Measurements from ENCODE around the gene GPR152.

GPR152 gene

DNA sequence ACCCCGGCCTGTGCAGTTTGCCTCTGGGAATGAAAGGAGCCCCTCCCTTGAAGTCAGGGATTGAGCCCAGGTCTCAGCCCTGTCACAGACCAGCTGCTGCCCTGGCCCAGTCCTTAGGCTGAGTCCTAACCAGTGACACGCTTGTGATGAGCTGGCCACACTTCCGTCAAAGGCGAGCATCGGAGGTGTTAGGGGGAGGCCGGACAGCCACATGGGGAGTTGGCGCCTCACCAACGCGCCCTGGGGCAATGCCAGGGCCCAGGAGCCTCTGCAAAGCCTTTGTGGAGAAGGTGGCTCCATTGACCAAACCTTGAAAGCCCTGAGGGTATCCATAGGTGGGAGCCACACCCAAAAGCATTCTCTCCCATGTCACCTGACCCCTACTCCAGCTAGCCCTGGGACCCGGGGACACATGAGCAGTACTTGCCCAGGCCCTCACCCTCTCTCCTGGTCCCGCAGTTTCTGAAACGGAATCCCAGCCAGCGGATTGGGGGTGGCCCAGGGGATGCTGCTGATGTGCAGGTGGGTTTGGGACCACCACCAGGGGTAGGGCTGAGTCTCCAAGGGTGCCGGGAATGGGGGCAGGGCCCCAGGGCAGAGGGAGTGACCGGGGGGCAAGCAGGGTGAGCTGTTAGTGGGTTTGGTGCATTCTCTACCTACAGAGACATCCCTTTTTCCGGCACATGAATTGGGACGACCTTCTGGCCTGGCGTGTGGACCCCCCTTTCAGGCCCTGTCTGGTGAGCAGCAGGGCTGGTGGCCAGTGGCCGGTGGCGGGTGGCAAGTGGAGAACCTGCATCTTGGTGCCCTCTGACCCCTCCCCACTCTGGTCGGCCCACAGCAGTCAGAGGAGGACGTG lies 18.8 kb downstream of the GPR152 start:
- TF ChIP-seq EZH2phosphoT487 (IDR thresholded peaks at IDR 0.05; ENCODE audit: low read length) = no peak
- TF ChIP-seq EZH2 (optimal IDR thresholded peaks at IDR 0.05; ENCODE audit: low read depth, low read length) = no peak
- TF ChIP-seq, protein P1, sequence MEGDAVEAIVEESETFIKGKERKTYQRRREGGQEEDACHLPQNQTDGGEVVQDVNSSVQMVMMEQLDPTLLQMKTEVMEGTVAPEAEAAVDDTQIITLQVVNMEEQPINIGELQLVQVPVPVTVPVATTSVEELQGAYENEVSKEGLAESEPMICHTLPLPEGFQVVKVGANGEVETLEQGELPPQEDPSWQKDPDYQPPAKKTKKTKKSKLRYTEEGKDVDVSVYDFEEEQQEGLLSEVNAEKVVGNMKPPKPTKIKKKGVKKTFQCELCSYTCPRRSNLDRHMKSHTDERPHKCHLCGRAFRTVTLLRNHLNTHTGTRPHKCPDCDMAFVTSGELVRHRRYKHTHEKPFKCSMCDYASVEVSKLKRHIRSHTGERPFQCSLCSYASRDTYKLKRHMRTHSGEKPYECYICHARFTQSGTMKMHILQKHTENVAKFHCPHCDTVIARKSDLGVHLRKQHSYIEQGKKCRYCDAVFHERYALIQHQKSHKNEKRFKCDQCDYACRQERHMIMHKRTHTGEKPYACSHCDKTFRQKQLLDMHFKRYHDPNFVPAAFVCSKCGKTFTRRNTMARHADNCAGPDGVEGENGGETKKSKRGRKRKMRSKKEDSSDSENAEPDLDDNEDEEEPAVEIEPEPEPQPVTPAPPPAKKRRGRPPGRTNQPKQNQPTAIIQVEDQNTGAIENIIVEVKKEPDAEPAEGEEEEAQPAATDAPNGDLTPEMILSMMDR (IDR thresholded peaks at IDR 0.05; ENCODE audit: low read length) = no peak
- H3K27ac ChIP-seq (ENCODE audit: low read length) = no peak overlapping the region
- no peaks in the 10 kb centered on the region for H4K20me1 ChIP-seq (ENCODE audit: insufficient read depth, low read length)

DNA sequence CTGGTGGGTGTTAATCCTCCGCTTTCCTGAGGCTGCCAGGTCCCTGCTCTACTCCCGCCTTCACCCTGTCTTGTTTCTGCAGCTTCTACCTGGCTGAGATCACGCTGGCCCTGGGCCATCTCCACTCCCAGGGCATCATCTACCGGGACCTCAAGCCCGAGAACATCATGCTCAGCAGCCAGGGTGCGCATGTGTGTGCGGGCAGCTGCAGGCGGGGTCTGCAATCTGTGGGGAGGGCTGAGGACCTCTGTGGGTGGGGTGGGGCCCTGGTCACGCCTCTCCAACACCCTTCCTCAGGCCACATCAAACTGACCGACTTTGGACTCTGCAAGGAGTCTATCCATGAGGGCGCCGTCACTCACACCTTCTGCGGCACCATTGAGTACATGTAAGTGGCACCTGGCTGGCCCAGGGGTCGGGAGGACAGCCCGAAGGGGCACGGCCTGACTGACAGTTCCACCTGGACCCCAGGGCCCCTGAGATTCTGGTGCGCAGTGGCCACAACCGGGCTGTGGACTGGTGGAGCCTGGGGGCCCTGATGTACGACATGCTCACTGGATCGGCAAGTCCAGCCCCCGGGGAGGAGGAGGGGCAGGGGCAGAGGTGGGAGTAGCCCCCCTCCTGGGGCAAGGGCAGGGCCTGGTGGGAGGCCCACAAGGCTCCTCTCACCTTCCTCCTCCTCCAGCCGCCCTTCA lies 19.7 kb downstream of the GPR152 start:
- H4K20me1 ChIP-seq (ENCODE audit: insufficient read depth, low read length) = no peaks in the 10 kb centered on the region
- peaks cover 33% of the 10 kb centered on the region for H3K79me2 ChIP-seq (ENCODE audit: low read length)
- H2AFZ ChIP-seq (ENCODE audit: low read length) = no peak overlapping the region
- no peaks in the 10 kb centered on the region; the same call in 1 of the 2 replicates for H3K36me3 ChIP-seq (replicated peaks; ENCODE audit: insufficient read depth, low read length)
- H3K4me1 ChIP-seq (ENCODE audit: low read length) = peaks cover 4% of the 10 kb centered on the region
- H3F3A ChIP-seq (ENCODE audit: insufficient read depth, low read length) = peaks cover 2% of the 10 kb centered on the region; the same call in 1 of the 2 replicates
- no peak overlapping the region for H3K9ac ChIP-seq (ENCODE audit: low read length)
- no peak overlapping the region for H3K27ac ChIP-seq (ENCODE audit: low read length)
- no peak overlapping the region for H3K4me2 ChIP-seq (ENCODE audit: low read depth, low read length)
- H3K9me3 ChIP-seq (replicated peaks; ENCODE audit: insufficient read depth, low read length) = no peaks in the 10 kb centered on the region
- TF ChIP-seq, protein P1 (IDR thresholded peaks at IDR 0.05; ENCODE audit: low read length) = no peak
- H3K27me3 ChIP-seq (replicated peaks; ENCODE audit: insufficient read depth, low read length) = no peaks in the 10 kb centered on the region
- no peak for DNase-seq
- no peaks in the 10 kb centered on the region for H3K9me2 ChIP-seq (replicated peaks; ENCODE audit: insufficient read depth, low read length)
- no peak overlapping the region for H3K4me3 ChIP-seq (ENCODE audit: low read length)

More for the DNA sequence above, 18.8 kb downstream of the GPR152 start:
- H3K36me3 ChIP-seq (replicated peaks; ENCODE audit: insufficient read depth, low read length) = no peaks in the 10 kb centered on the region; the same call in 1 of the 2 replicates
- H3F3A ChIP-seq (ENCODE audit: insufficient read depth, low read length) = no peaks in the 10 kb centered on the region
- no peak for DNase-seq
- peaks cover 4% of the 10 kb centered on the region for H3K4me1 ChIP-seq (ENCODE audit: low read length)
- no peaks in the 10 kb centered on the region for H3K9me2 ChIP-seq (replicated peaks; ENCODE audit: insufficient read depth, low read length)
- H3K9me3 ChIP-seq (replicated peaks; ENCODE audit: insufficient read depth, low read length) = no peaks in the 10 kb centered on the region
- no peak overlapping the region for H3K4me2 ChIP-seq (ENCODE audit: low read depth, low read length)
- no peaks in the 10 kb centered on the region for H3K27me3 ChIP-seq (replicated peaks; ENCODE audit: insufficient read depth, low read length)
- no peak overlapping the region for H3K4me3 ChIP-seq (ENCODE audit: low read length)
- no peak overlapping the region for H2AFZ ChIP-seq (ENCODE audit: low read length)
- no peak overlapping the region for H3K9ac ChIP-seq (ENCODE audit: low read length)
- peaks cover 28% of the 10 kb centered on the region for H3K79me2 ChIP-seq (ENCODE audit: low read length)

DNA sequence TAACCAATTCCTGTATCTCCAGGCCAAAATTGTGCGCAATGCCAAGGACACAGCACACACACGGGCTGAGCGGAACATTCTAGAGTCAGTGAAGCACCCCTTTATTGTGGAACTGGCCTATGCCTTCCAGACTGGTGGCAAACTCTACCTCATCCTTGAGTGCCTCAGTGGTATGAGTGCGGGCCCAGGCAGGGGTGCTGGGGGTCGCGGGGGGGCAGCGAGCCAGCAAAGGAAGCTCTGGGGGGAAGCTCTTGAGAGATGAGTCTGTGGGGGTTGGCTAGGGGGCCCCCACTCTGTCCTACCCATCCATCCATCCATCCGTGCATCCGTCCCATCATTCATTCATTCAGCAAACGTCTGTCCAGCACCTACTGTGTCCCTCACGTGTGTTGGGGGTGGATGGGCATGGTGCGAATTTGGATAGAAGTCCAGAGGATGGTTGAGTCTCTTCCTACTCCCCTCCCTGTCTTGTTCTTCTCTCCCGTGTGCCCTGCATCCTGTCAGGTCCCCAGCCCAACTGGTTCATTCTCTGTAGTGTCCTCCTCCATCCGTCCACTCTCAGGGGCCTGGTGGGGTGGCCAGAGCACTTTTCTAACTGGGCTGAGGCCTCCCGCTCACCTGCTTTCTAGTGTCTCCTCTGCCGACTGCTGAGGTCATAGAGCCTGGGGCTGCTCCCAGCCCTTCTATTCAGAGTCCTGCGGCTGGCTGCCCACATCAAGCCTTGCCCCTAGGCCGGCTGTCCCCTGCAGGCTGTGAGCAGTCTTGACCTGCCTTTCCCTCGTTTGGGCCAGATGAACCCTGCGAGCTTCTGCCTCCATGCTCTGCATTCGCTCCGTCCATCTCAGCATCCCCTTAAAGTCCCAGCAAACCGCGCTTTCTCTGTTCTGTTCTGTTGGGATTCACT lies 20.9 kb downstream of the GPR152 start:
- H3K4me1 ChIP-seq (ENCODE audit: low read length) = peaks cover 4% of the 10 kb centered on the region

More for the DNA sequence above, 20.9 kb downstream of the GPR152 start:
- no peaks in the 10 kb centered on the region; the same call in 1 of the 2 replicates for H3K36me3 ChIP-seq (replicated peaks; ENCODE audit: insufficient read depth, low read length)
- H3K4me2 ChIP-seq (ENCODE audit: low read depth, low read length) = no peak overlapping the region
- no peak overlapping the region for H3K4me3 ChIP-seq (ENCODE audit: low read length)
- H3K79me2 ChIP-seq (ENCODE audit: low read length) = peaks cover 33% of the 10 kb centered on the region
- peaks cover 4% of the 10 kb centered on the region; the same call in 1 of the 2 replicates for H3F3A ChIP-seq (ENCODE audit: insufficient read depth, low read length)
- TF ChIP-seq EZH2phosphoT487 (IDR thresholded peaks at IDR 0.05; ENCODE audit: low read length) (no peak), EZH2 (optimal IDR thresholded peaks at IDR 0.05; ENCODE audit: low read depth, low read length) (no peak)
- TF ChIP-seq, protein P1 (IDR thresholded peaks at IDR 0.05; ENCODE audit: low read length) = no peak
- no peak overlapping the region for H3K27ac ChIP-seq (ENCODE audit: low read length)
- no peak overlapping the region for H2AFZ ChIP-seq (ENCODE audit: low read length)
- H3K9me3 ChIP-seq (replicated peaks; ENCODE audit: insufficient read depth, low read length) = no peaks in the 10 kb centered on the region
- H3K27me3 ChIP-seq (replicated peaks; ENCODE audit: insufficient read depth, low read length) = no peaks in the 10 kb centered on the region
- H4K20me1 ChIP-seq (ENCODE audit: insufficient read depth, low read length) = no peaks in the 10 kb centered on the region
- no peak for DNase-seq
- H3K9me2 ChIP-seq (replicated peaks; ENCODE audit: insufficient read depth, low read length) = no peaks in the 10 kb centered on the region
- no peak overlapping the region for H3K9ac ChIP-seq (ENCODE audit: low read length)
